NK-92 treated with Interleukin-12 subunit alpha and Interleukin-12 subunit beta, amount 100 ng/mL, for 24 hours (cell line): Measurements from ENCODE around the gene PFDN5.

ENCODE experiments used
- DNase-seq: peaks from one replicate; lab custom pipeline; 2025; lab: John Stamatoyannopoulos, UW

Gene PFDN5

DNA sequence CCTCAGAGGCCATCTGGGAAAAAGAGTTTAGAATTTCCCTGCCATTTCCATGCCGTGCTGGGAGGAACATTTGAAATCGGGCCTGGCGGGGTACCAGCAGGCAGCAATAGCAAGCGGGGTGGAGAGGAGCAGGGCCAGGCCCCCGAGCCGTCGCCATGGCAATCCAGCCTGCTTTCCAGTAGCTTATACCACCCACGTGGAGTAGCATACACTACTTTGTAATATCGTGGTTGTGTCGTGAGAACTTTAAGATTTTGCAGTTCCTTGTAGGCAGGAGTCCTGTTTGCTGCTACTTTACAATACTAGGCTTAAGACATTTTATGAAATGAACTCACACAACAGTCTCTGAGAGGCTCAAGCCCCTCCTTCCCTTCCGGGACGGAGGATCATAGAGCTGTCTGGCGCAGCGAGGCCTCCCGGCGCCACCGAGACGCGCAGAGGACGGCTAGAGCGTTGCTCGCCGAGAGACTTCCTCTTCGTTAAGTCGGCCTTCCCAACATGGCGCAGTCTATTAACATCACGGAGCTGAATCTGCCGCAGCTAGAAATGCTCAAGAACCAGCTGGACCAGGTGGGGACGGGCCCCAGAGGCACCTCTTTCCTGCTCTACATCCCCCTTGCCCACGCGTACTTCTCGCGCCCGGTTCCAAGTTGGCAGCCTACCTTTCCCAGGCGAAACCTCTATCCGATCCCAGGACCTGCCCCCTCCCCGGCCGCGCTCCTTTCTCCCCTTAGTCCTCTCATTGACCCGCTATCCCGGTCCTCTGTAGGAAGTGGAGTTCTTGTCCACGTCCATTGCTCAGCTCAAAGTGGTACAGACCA is at the start of gene PFDN5:
Gene PFDN5, plus strand, starts transcription at position 473 of the 821 bp plus-strand sequence. Its CDS starts 26 bp downstream, at position 499.
- DNase-seq, result peak; percentile 58

DNA sequence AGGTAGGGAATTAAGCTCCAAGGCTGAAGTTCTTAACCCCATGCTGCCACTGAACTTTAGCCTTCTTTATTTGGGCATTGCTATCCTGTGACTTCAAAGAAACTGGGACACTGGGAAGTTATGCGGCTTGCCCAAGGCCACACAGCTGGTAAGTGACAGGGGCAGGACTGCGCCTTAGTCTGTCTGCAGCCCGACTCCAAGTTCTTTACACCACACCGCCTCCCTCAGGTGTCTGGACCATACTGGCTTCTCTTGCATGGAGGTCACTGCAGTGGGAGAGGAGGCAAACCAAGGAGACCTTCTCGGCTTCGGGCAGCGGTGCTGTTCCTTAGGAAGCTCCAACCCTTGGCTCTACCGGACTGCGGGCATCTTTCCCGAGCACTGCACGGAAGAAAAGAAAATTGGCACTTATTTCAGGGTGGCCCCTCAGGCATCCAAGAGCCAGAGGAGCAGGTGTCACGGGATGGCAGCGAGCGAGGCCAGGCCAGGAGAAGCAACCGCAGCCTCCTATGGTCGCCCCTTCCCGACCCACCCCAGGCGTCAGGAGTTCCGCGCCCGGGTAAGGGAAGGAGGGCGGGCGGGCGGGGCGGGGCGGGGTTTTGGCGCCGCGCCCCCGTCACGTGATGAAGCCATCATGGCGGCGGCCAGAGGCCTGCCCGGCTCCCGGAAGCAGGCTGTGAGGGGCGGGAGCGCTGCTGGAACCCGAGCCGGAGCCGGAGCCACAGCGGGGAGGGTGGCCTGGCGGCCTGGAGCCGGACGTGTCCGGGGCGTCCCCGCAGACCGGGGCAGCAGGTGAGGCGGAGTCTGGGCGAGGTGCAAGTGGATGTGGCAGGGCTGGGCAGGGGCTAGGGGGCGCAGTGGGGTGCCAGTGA is 43.6 kb upstream of the PFDN5 start:
- peak; percentile 46 for DNase-seq

DNA sequence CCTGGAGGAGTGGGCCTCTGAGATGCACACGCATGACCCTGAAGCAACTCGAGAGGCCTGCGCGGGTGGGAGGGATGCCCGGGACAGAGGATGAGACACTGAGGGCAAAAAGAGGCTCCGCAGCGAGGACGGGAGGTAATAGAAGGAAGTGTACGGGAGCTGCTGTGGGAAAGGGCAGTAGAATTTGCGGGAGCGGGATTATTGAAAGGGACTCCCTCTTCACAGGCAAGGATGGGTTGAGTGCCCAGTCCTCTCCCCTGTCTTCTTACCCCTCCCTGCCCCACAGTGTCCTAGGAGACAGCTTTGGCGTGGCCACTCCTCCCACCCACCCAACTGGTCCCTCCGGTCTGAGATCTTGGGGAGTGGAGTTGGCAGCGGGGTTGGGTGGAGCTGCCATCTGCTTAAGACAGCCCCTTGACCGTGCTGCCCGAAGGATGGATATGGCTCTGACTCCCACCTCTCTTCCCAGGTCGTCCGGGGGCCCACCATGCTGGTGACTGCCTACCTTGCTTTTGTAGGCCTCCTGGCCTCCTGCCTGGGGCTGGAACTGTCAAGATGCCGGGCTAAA is 42.9 kb upstream of the PFDN5 start:
- no peak for DNase-seq

DNA sequence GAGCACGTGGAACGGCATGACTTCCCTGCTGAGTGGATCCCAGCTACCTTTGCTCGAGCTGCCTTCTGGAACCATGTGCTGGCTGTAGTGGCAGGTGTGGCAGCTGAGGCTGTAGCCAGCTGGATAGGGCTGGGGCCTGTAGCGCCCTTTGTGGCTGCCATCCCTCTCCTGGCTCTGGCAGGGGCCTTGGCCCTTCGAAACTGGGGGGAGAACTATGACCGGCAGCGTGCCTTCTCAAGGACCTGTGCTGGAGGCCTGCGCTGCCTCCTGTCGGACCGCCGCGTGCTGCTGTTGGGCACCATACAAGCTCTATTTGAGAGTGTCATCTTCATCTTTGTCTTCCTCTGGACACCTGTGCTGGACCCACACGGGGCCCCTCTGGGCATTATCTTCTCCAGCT is 42.0 kb upstream of the PFDN5 start:
- DNase-seq, result no peak

DNA sequence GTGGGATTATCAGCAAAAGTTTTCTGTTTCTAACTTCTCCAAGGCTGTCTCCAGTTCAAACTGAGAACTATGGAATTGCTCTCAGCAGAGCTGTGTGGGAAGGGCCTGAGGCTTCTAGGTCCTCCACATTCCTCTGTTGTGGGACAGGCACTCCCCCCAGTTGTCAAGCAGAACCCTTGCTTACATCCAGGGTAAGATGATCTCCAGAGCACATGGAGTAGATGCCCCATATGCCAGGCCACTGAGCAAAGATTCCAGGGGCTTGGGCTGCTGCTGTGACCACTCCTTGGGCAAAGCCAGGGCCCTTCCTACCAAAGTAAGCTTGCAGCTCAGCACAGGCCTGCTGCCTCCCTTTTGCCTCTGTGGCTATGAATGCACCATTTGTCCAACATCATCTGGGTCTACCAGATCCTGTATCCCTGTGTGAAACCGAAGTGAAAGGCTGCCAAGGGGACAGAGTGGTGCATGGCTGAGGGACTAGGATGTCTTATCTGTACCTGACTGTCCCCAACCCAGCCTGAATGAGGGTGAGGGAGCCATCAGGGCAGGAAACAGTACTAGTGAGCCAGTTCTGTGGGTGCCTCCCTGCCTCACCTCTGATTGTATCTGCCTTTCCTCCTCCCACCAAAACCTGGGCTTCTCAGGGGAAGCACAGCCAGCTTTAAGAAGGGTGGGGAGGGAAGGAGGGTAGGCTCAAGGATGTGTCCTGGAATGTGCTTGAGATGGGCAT is 40.4 kb upstream of the PFDN5 start:
- no peak for DNase-seq

DNA sequence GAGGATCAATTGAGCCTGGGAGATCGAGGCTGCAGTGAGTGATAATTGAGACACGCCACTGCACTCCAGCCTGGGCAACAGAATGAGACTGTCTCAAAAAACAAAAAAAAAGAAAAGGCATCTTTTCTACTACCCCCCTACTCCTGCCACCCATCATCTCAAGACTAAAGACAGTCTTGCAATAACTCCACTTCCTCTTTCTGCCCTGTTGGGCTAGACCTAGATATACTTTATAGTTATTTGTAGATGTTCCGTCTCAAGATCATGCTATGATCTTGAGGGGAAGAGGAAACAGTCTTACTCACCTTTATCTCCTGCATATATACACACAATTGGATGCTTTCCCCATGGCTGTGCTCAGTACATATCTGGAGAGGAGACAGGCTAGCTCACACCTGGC is 39.3 kb upstream of the PFDN5 start:
- no peak for DNase-seq

DNA sequence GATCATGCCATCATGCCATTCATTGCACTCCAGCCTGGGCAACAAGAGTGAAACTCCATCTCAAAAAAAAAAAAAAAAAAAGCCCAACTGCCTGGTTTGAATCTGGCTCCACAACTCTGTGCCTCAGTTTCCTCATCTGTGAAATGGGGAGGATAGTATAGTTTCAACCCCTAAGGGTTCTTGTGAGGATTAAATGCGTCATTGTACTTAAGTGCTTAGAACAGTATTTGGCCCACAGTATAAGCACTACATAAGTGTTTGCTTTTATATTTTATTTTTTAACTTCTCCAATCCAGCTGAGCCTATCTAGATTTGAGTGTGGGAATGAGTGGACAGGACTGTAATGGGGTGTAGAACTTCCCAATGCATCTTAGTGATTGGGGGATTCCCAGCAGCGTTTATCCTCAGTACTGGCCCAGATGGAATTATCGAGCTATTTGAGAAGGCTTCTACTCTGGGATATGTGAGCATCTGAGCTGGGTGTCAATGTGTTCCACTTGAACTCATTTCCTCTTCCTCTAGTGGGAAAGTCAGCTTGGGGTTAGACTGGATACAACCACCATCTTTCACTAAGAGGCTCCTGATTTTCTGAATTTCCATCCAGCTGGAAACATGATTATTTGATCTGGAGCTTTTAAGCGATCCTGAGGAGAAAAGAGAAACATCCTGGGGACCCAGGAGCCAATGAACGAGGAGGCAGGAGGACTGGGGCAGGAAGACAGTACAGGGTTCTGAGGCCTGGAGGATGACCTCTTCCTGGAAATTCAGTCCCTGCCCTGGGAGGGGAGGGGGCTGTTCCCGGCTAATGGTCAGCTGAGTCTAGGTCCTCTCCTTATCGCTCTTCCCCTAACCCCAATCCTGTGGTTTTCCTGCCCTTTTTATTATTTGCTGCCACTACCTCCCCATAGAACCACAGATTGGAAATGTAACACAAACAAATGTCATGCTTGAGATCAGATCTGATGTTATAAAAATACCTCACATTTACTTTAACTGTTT is 36.5 kb upstream of the PFDN5 start:
- DNase-seq, result no peak

DNA sequence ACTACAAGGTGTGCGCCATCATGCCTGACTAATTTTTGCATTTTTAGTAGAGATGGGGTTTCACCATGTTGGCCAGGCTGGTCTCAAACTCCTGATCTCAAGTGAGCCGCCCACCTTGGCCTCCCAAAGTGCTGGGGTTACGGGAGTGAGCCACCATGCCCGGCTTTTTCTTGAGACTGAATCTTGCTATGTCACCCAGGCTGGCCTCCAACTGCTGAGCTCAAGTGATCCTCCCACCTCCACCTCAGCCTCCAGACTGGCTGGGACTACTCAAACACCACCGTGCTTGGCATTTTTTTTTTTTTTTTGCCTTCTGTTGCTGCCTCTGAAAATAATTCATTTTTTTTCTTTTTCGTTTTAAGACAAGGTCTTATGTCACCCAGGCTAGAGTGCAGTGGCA is 35.5 kb upstream of the PFDN5 start:
- DNase-seq, result no peak

DNA sequence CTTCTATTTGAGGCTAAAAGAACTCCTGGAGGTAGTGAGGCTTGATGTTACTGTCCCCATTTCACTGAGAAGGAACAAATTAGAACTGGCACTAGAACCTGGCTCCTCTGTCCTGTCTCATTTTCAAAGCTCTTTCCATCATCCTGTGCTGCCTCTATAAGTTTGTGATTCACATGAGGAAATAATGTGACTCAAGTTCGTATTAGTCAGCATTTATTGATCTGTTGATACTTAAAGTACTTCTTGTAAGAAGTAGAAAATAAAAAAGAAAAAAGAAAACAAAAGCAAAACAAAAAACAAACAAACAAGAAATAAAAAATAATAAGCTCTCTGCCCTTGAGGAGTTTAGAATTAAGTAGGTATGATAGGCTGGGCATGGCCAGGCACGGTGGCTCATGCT is 29.6 kb upstream of the PFDN5 start:
- no peak for DNase-seq

DNA sequence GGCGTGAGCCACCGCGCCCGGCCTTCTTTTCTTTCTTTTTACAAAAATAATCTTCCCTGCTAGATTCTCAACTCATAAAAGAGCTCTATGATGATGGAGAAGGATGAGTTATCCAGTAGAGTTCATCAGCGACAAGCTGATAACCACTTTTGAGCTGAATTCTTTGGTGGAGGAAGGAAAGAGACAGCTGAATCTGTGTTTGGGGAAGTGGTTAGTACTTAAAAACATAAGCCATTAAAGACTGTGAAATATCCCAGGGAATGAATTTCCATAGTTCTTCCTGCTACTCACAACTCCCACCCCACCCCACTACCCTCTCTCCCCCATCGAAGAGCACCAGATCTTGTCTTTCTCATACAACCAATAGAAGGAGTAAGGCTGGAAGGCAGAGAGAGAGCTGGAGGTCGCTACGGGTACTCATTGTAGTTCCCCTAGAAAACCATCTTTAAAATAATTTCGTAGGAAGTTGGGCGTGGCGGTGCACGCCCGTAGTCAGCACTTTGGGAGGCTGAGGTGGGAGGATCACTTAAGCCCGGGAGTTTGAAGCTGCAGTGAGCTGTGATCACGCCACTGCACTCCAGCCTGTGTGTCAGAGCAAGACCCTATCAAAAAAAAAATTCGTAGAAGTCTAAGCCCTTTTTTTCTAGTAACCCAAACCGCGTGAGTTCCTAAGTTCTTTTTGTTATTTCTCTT is 27.9 kb upstream of the PFDN5 start:
- no peak for DNase-seq

DNA sequence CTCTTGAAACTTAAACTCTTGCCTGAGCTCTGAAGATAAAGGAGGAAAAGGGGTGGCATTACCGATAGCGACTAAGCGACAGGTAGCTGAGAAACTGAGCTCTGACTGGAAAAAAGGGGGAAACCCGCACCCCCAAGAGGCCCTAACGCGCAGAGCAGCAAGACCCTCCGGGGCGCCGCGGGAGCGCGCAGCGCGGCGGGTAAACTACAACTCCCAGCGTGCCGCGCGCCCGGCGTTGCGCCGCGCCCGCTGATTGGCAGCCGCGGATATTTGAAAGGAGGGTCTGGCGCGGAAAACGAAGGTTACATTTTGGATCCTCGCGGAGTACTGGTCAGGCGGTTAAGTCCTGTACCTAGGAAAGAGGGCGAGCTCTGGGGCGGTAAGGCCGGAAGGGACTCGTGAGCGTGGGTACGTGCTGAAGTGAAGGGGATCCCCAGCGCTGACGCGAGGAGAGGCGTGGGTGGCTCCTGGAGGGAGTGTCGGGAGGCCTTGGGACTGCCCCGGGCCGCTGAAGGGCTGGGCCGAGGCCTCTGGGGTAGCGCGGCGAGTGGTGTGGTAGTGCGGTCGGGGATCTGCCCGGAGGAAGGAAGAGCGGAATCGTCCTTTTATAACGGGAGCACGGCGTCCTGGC is 27.2 kb upstream of the PFDN5 start, which contains the start of gene ESPL1:
Gene ESPL1, plus strand, starts transcription at position 301 of the 631 bp plus-strand sequence. CDS start 468 bp downstream, outside the sequence.
- DNase-seq, result peak; percentile 71

DNA sequence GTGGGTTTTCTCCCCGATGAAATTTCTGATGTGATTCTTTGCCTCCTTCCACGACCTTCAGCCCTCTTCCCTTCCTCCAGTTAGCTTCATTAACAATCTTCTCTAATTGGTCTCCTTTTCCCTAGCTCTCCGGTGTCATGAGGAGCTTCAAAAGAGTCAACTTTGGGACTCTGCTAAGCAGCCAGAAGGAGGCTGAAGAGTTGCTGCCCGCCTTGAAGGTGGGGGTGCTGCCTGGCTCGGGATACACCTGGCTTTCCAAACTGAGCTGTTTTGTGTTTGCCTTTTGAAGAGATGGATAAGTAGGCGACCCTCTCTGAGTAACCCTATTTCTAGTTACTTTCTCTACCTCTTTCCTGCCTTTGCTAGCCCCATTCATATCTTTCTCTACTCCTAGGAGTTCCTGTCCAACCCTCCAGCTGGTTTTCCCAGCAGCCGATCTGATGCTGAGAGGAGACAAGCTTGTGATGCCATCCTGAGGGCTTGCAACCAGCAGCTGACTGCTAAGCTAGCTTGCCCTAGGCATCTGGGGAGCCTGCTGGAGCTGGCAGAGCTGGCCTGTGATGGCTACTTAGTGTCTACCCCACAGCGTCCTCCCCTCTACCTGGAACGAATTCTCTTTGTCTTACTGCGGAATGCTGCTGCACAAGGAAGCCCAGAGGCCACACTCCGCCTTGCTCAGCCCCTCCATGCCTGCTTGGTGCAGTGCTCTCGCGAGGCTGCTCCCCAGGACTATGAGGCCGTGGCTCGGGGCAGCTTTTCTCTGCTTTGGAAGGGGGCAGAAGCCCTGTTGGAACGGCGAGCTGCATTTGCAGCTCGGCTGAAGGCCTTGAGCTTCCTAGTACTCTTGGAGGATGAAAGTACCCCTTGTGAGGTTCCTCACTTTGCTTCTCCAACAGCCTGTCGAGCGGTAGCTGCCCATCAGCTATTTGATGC is 26.4 kb upstream of the PFDN5 start:
- no peak for DNase-seq

DNA sequence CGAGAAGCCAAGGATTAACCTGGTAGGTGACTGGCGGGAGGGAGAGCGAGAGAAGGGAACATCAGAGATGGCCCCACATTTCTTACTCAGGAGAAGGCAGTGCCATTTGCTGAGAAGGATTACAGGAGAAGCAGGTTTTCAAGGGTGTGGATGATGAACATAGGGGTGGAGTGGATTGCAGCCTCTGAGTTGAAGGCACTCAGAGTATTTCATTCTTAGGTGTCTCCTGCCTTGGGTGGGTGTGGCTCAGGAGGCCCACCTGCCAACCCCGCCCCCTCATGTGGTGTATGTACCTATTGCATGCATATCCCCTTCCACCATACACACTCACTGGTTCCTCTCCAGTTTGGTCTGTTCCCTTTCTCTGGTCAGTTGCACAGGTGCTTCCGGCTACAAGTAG is 20.9 kb upstream of the PFDN5 start:
- DNase-seq, result no peak

DNA sequence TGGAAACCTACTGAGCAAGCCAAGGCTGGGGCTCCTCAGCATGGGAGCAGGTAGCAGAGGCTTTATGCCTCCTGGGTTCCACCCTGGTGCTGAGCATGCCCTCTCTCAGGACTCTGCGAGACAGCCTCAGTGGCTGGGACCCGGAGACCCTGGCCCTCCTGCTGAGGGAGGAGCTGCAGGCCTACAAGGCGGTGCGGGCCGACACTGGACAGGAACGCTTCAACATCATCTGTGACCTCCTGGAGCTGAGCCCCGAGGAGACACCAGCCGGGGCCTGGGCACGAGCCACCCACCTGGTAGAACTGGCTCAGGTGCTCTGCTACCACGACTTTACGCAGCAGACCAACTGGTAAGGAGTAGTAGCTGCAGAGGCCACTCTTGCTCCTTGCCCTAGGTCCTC is 18.8 kb upstream of the PFDN5 start:
- no peak for DNase-seq

DNA sequence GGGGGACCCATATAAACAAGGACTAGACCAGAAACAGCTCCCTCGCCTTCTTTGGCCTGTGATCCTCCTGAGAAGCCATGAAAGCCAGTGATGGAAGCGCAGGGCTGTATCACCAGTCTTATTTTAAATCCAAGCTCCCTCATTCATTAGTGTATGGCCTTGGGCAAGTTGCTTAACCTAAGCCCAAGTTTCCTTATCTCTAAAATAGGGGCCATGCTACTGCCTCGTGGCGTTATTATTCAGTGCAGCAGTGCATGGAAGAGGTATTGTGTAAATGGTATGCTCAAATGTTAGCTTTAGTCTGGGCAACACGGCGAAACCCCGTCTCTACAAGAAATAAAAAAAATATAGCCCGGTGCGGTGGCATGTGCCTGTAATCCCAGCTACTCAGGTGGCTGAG is 17.4 kb upstream of the PFDN5 start:
- DNase-seq, result no peak

DNA sequence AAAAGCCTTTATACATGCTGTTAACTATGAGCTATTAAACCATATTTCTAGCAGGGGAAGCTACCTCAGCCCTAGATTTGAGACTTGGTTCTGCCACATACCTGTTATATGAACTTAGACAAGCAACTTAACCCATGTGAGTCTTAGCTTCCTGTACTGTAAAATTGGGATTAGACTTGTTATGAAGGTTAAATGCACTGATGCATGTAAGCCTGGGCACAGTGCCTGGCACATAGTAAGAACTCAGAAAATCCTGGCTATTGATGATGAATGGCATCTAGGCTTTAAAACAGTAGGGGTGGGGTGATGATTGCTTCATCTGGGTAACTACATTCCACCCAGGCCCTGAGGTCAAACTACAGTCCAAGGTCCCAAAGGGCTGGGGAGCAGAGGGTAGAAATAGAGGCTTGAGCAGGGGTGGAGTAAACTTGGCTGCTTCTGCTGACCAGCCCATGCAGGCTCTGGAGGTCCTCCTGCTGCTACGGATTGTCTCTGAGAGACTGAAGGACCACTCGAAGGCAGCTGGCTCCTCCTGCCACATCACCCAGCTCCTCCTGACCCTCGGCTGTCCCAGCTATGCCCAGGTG is 16.0 kb upstream of the PFDN5 start:
- DNase-seq, result no peak

DNA sequence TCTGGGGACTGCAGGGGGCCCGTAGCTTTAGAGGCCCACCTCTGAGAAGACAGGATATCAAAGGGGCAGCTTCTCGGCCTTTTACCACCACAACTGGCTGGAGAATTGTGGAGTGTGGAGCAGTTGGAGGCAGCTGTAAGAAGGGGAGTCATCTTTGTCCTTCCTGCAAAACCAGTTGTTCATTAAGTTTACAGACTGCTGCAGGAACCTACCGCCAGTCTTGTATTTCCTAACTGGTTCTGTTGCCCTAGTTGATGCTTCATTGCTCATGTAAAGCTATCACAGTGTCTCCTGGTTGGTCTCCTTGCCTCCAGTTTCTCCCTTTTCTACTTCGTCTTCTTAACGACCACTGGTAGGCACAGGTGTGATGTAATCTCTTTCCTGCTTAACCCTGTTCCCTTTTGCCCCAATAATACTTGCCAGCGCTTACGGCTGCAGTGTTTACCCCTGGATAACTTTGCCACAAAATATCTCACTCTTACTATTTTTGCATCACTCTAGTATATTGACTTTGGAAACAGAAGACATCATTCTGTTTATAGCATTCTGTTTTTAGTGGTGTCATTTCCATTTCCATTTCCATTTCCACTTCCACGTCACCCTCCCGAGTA is 15.3 kb upstream of the PFDN5 start:
- no peak for DNase-seq

DNA sequence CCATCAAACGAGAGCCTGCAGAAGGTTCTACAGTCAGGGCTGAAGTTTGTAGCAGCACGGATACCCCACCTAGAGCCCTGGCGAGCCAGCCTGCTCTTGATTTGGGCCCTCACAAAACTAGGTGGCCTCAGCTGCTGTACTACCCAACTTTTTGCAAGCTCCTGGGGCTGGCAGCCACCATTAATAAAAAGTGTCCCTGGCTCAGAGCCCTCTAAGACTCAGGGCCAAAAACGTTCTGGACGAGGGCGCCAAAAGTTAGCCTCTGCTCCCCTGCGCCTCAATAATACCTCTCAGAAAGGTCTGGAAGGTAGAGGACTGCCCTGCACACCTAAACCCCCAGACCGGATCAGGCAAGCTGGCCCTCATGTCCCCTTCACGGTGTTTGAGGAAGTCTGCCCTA is 8.9 kb upstream of the PFDN5 start:
- no peak for DNase-seq
